NT2/D1 (cell line): ENCODE results near the gene PRRC2C.

Source experiments
- SUZ12 ChIP-seq: IDR thresholded peaks from 2 replicates; pipeline ENCODE4 v1.6.1; 2011; ENCODE audit not compliant: insufficient read length, insufficient read depth; ENCODE audit errors: extremely low read depth
- ZNF274 ChIP-seq: IDR thresholded peaks from 2 replicates; pipeline ENCODE4 v1.6.1; 2011; ENCODE audit warnings: mild to moderate bottlenecking, low read depth, low read length

DNA sequence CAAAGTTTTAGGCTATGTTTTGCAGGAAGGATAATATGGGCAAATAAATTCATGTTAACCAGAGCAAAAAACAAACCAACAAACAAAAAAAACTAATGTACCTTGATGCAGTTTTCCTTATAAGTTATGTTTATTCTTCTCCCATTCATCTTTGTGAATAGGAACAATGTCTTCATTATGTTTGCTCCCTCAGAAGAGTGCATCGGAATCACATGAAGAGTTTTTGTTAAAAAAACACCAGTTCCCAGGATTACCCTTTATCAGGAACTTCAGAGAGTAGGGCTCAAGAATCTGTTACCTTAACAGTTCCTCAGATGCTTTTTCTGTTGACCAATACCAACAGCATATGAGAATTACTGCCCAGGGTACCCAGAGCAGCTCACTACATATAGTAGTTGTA is 14.6 kb upstream of the PRRC2C start:
- TF ChIP-seq SUZ12 (no peak), ZNF274 (no peak)
